GM19452 (cell line): ENCODE data around the gene TSPAN9.

ENCODE experiments used
- ATAC-seq: cut with Tn5 transposase; IDR thresholded peaks from one replicate; pipeline ENCODE4 v1.9.1; 2021; ENCODE audit not compliant: unreplicated experiment

Gene TSPAN9

DNA sequence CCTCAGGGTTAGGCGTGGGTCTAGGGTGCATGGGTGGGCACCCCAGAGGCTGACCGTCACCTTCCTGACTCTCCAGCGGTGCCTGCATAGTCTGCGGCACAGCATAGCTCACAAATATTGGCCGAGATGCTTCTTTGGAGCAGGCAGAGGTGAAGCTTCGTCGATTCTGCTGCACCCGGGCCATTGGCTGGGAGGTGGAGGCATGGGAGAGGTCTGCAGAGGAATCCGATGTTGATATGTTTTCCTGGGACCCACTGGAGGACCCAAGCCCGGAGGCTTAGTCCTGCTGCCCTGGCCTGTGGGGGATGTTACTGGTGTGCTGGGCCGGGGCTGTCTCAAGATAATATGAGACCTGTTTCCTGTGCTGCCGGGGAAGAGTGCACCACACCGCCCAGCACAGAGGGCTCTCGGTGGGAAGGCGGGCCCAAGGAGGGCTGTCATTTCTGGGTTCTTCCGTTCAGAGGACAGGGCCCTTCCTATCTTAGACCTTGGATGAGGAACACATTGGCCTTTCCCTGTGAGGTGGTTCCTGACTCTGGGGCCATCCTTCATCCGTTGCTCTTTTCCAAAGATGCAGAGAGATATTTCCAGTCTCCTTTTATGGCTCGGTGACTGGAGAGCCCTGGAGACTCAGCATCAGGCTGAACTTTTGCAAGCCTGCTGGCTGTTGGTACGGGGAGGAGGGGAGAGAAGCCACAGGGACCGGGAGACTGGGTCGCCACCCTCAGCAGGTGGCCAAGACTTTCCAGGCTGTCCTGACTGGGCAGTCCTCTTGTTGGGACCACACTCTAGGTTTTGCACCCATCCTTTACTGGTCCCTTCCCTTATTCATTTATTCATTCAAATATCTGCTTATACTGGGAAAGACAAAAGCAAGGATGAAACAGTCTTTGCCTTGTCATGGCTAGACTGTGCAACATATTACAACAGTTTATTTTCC, 143.5 kb downstream of the TSPAN9 start:
- ATAC-seq = no peak

DNA sequence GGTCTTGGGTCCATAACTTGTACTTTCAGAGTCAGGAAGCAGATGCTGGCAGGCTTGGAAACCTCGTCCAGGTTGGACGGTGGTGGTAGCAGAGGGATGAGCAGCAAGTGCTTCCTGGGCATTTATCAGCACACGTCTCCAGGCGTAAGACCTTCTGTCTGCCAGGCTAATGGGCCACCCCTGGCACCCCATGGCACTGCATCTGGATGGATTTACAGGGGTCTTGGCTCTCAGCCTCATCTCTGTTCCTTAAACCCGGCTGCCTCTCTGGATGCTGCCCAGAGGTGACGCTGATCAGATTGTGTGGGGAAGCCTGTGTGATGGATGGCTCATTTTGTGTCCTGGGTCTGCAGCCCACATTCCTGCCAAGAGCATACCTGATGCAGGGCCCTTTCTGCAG, 145.1 kb downstream of the TSPAN9 start:
- no peak for ATAC-seq

DNA sequence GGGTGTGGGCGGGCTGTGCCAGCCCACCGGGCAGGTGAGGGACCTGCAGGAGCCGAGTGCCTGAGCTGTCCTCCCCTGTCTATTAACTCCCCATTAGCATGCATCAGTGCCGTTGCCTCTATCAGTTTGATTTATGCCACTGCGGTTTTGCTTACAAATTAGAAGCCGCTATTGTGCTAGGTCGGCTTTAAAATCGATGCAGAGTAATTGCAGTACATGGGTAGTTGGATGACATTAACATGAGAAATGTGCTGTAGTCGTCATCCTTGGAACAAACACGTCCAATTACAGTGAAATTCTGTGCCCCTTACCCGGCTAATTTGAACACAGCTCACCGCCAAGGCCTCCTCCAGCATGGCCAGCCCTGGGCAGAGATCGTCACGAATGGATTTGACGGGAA, 145.8 kb downstream of the TSPAN9 start:
- ATAC-seq = no peak

DNA sequence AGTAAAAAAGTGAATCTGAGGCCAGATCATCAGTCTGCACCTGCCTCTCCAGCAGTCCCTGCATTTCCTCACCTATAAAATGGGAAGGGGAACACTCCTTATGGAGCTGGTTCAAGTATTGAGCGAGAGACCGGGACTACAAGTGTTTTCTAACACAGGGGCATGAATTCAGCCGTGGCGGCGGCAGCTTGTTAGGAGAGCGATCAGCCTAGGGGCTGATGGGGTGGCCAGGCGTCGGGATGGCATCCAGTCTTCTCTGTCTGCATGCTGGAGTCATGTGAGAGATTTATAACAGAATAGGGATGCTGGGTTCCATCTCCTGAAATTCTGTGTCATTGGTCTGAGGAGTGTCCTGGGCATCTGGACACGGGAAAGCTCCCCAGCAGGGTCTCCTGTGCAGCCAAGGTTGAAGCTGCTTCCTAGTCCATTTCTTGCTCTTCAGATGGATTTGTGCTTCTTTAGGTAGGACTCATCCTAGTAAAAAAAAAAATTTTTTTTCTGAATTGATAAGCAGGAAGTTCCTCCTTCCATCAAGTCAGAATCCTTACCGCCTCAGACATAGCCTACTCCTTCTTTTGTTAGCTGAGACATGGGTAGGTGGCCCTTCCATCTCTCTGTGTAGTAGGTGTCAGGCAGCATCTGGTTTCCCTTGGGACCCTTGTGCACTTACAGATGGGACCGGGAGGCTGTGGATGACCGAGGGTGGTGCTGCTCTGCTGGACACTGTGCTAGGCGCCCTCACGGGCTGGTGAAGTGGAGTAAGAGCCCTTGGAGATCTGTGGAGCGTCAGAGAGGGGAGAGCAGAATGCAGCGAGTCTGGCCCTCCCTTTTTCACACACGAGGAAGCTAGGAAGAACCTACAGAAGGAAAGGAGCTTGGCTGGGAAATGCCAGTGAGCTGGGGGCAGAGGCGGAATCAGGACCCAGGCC, 146.7 kb downstream of the TSPAN9 start:
- no peak for ATAC-seq

DNA sequence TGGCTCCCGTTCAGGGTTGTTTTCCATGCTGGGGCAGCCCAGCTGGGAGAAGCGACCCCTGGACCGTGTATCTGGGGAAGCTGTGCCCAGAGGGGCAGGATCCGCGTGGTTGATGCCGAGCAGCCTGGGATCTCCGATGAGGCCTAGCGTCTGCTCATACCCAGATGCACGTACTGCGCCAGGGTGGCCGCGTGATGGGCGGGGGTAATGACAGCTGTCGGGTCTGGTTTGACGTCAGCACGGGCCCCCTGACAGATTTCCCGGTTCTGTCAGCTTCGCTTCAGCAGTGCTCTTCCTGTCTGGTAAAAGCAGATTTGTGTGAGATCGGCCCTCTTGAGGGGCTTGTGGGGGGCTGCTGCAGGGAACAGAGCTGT, 147.3 kb downstream of the TSPAN9 start:
- no peak for ATAC-seq

DNA sequence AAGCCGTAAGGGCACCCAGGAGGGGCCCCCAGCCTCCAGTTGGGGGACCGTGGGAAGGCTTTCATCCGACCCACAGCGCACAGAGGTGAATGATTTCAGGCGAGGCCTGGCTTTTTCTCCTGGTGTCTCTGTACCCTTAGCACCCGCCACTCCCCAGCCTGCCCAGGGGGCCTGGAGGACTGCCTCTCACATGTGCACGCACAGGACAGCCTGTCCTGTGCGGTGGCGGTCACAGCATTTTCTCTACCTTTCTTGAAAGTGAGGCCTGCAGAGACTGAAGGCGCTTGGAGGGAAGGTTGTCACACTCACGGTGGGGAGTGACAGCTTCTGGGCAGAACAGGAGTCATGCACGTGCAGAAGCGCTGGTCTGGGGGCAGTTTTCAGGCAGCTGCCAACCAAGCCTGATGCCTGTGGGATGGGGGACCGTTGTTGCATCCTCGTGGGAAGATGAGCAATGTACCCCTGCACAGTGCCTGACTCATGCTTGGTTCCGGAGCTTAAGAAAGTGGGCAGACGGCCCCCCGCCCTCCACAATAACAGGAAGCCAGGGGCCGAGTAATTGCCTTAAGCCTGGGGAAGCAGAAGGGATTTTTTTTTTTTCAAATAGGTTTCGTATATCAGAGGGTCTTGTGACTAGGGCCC, 148.1 kb downstream of the TSPAN9 start:
- no peak for ATAC-seq

DNA sequence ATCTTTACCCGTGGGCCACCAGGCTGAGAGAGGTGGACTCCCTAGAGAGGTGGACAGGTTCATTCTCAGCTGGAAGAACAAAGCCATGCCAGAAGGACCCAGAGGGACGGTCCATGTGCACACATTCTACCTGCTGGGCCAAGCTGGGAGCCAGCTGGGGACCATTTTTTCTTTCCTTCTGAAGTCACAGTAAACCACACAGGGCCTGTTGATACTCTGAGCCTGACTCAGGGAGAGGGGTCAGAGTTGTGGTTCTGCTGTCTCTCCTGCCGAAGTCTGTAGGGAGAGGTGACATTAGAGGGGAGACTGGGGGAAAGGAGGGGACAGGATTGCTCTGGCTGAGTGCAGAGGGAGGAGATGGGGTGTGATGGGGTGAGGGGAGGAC, 148.6 kb downstream of the TSPAN9 start:
- no peak for ATAC-seq

DNA sequence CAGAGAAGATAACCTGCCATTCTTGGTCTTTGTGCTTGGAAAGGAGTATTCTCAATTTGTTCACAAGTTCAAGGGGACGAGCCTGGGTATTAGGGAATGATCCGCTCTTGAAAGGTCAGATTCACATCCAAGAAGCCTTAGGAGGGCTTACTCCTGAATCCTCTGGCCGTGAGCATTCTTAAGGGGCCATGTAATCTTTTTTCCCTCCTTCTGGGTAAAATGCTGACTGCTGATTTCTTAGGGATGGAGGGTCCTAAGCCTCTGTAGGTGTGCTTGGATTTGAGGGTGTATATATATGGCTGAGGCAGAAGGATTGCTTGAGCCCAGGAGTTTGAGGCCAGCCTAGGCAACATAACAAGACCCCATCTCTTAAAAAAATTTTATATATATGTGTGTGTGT, 149.1 kb downstream of the TSPAN9 start:
- no peak for ATAC-seq

DNA sequence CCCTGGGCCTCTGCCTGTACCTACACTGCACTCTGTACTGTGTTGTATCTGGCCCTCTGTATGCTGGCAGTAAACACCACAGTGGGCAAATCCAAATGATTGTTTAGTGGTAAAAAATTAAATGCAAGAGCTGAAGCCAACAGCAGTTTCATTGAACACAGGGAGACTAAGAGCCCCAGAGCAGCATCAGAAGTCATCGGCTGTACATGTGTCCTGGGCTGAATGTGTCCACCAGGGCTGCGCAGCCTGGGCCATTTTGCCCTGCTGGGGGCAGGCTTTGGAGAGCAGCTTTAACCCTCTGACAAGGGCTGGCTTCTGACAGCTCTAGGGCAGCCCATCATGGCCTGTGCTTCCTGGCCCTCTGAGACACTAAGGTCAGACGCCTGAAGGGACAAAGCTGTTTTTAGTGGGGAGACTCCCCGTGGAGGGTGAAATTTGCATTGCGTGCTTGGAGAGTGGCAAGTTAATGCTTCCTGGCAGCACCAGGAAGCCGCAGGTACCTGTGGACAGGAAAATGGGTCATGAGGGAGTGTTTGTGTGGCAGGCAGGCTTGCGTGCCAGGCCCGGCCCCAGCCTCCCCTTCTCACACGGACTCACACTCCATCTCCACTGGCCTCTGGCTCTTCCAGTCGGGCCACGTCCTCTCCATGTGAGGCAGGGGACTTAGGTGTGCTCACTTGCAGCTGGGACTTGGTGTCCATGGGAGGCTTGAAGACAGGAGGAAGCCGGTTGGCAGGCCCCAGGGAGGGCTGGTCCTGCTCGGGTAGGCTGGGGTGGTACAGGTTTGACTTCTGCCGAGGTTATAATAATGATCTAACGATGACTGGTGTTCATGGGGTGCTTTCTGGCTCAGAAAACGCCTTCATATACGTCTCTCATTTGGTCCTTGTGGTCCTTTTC, 150.1 kb downstream of the TSPAN9 start:
- ATAC-seq = no peak

DNA sequence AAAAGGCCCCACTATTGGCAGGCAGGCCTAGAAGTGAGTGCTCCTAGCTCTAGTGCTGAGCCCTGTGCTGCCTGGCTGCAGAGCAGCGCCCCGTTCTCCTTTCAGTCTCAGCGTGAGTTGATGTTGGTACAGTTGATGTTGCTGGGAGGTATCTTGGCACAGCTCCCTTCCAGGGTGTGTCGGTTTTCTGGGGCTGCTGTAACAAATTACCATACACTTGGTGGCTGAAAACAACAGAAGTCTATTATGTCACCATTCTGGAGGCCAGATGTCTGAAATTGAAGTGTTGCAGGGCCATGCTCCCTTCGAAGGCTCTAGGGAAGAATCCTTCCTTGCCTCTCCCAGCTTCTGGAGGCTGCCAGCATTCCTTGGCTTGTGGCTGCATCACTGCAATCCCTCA, 151.4 kb downstream of the TSPAN9 start:
- no peak for ATAC-seq

DNA sequence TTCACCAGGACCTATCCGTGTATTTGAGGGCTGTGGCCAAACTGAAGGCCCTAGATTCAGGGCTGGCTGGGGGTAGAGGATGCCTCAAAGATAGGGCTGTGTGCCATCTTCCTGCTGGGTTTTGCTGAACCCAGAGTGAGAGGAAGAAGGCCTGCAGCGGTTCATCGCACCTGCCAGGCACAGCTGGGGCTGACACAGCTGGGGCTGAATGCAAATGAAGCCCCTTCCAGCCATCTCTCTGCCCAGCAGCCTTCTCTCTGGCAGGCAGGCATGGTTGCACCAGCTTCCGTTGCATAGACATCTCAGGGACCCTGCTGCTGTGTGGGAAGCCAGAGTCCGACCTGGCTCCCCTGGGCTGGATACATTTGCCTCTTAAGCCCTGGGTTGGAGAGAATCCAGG, 152.4 kb downstream of the TSPAN9 start:
- no peak for ATAC-seq

DNA sequence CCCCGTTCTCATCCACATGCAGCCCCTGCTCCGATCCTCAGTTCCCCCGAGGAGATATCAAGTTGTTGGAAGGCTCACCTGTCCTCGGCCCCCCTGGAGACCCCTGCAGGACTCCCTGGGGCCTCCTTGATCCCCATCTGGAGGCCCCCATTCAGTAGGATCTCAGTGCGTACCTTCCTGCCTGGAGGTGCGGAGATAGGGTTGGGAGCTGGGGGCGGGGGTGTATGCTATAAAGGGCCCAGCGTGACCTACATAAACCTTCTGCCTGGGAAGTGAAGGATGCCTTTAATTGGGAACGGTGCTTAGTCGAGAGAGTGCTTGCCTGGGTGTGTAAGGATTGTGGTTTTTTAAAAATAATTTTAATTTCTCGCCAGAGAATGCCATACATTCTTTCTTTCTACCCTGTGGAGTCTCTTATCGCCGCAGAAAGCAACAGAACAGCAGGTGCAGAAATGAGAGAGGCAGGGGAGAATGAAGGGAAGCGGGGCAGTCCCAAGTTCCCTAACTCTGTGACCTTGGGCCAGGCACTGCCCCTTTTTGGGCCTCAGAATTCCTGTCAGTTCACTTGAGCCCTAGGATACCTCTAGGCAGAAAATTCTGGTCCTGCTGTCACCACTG, 153.7 kb downstream of the TSPAN9 start:
- ATAC-seq = no peak

DNA sequence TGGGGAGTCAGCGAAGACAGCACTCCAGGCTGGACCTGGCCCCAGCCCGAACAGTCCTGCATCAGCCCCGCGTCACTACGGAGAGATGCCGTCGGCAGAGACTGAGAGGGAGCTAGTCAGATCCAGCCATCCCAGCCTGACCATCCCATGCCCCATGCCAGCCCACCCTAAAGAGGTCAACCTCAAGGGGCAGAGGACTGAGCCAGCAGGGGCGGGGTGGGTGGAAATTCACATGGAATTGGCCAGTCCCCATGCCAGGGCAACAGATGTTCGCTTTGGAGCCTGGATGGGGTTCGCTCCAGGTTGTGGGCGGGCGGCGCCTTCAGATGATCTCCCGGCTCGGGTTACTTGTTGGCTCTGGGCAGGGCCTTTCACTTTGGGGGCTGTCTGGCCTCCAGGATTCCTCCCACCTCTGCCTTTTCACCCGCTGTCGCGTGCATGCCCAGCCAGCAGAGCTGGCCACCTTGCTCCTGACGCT, 154.3 kb downstream of the TSPAN9 start:
- ATAC-seq = no peak

DNA sequence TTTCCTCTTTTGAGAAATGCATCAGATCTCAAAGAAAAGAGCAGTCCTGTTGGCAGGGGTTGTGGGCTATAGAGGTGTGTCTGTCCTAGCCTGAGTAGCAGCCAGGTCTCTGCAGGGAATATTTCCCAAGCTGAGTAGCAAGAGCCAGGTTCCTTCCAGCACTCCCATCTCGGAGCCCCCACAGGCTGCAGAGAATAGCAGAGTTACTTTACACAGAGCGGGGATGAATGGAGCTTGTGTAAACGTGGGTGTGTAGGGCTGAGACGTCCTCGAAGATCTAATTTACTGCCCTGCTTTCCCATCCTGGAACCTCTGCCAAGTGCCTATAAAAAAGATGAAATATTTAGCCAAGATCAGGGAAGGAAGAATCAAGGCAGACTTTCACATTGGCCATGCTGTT, 156.6 kb downstream of the TSPAN9 start:
- ATAC-seq = no peak

DNA sequence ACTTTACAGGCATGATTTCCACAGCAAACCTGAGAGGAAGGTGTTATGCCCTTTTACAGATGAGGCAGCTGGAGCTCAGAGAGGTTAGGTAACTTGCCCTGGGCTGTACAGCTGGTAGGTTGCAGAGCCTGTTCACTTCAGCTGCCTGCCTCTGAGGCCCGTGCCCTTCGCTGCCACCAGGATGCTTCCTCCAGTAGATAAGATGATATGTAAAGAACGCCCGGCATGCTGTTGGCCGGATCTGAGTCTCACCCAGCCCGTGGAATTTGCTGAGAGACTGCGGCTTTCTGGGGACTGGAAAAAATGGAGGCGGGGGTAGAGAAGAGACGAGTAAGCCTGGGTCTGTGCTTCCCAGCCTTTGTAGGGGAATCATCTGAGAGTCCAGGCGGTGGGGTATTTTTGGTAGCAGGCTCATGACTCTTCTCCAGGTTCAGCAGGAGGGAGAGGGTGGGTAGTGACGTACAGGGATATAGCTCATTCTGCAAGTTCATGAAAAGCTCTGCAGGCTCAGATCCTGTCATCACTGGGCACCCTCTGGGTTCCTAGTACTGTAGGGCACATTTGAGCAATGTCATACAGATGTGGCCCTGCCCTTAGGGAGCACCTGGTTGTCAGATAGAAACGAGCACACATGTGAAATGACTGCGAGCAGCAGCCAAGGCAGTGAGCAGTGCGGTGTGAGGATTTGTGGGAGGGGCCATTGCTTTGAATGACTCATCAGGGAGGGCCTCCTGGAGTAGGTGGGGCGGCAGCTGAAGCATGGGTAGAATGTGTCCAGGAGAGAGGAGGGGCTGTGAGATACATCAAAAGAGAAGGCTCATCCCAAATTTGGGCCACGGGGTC, 159.4 kb downstream of the TSPAN9 start:
- no peak for ATAC-seq

DNA sequence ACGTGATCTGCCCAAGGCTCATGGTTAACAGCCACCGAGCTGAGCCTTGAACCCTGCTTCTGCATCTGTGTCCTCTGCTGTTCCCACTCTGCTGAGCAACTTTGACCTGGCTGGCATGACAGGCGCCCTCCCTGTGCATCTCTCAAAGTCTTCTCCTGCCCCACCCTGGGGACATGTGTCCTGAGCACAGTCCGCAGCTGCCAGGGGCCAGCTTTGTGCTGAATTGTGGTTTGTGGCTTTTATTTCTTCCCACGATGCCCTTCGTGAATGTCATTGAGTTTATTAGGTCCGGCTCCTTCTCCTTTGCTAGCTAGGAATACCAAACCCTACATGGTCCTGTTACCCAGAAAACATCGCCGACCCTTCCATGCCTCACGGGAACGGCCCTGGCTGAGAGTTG, 161.0 kb downstream of the TSPAN9 start:
- ATAC-seq = no peak

DNA sequence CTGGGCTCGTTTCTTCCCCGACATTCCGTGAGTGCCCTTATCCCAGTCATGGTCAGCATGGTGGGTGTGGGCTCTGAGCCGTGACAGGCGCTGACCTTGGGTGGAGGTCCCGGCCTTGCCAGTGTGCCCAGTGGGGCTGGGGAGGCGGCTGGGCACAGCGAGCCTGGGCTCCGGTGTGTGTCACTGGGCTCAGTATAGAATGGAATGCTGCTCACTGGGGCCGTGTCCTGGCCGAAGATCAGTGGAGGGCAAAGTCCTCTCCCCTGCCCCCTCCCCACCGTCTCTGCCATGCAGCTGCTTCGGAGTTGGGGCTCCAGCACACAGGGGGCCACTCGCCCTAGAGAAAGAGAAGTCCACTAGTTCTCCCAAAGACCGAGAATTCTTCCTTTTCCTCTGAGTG, 164.4 kb downstream of the TSPAN9 start:
- no peak for ATAC-seq

DNA sequence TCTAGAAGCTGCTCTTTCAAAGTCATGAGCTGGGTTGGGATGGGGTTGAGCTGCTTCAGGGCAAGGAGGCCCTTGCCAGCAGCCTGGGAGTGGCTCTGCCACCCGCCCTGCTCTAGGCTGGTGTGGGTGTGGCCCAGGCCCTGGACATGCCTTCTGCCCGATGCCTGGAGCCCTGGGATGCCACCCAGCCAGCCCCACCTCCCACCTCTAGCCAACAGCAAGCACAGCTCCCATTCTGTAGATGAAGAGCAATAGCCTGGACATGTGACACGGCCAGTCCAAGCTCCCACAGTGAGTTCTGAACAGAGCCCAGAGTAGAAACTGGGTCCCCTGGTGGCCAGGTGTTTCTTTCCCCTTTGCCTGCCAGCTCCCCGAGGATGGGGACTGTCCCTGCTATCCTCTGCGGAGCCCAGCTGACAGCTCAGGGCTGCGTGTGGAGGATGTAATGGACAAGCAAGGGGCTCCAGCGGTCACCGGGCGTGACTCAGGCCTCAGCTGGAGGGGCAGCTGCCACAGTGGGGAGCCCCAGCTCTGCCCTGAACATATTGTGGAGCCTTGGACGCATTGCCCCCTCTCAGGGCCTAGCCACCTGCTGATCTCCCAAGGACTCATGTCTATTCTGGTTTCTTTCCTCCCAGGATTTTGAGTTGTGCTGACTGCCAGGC, 165.2 kb downstream of the TSPAN9 start:
- no peak for ATAC-seq
